Body of pancreas (tissue), 4 donors: ENCODE measurements around the gene PACRG. TPM values are rescaled to one million over a fixed set of nuclear protein-coding genes. Genes with fewer than 3 reads are reported as not detected.

Source experiments
- ATAC-seq: fragments of 150-250 bp; one replicate; pipeline ENCODE4 v1.9.1; 2016
- DNase-seq, 4 donors: peaks; one replicate each; pipeline ENCODE4 v3.0.0-alpha.2; 2019
- H3K27ac ChIP-seq, 4 donors: fragments of 200-600 bp; sonication (generic); 1 replicate in 3 of 4; 2 replicates in 1 of 4; pipeline versions ENCODE4 v1.5.1 to v1.6.1; 2016 to 2019; ENCODE audit warnings: mild to moderate bottlenecking in 1 of 4, mixed read lengths in 1 of 4, moderate library complexity in 1 of 4
- H3K27me3 ChIP-seq, 2 donors: fragments of 200-600 bp; sonication (generic); one replicate each; pipeline ENCODE4 v1.6.0; 2016; ENCODE audit warnings: mild to moderate bottlenecking in 1 of 2
- H3K36me3 ChIP-seq, 2 donors: fragments of 200-600 bp; sonication (generic); replicated peaks in 1 of 2; 2 replicates each; pipeline ENCODE4 v1.5.1; 2016; ENCODE audit warnings: low read depth in 2 of 2; ENCODE audit not compliant: insufficient read depth in 1 of 2
- H3K4me1 ChIP-seq: fragments of 200-600 bp; sonication (generic); one replicate; pipeline ENCODE4 v1.6.0; 2016
- H3K4me3 ChIP-seq, 2 donors: fragments of 200-600 bp; sonication (generic); 1 replicate in 1 of 2; 2 replicates in 1 of 2; pipeline ENCODE4 v1.5.1; 2016 to 2019
- H3K9me3 ChIP-seq, 3 donors: fragments of 200-600 bp; sonication (generic); 1 replicate in 2 of 3; 2 replicates in 1 of 3; pipeline ENCODE4 v1.5.1; 2016
- CTCF ChIP-seq, 7 experiments: fragments of 450-650 bp in 4 of 7; fragments of 200-600 bp in 3 of 7; sonication (generic) in 3 of 7; IDR thresholded peaks; one replicate each; pipeline ENCODE4 v1.5.1; 2016 to 2019; ENCODE audit warnings: antibody characterized with exemption in 7 of 7
- POLR2A ChIP-seq, 3 donors: fragments of 450-650 bp; IDR thresholded peaks; one replicate each; pipeline ENCODE4 v1.6.1; 2016; ENCODE audit warnings: antibody characterized with exemption in 3 of 3, mild to moderate bottlenecking in 2 of 3
- WGBS, 2 donors: methylation state at CpG; one replicate each; pipeline ENCODE4 v1.1.5; 2017; 5-methylcytosine and 5-hydroxymethylcytosine counted together
- intact Hi-C: fragments of 100-400 bp; cut with DNase I; formaldehyde crosslinking; loops from one replicate; pipeline ENCODE4 v1.15.1; 2023
- total RNA-seq, 2 donors: library from RNA; depleted of rRNA; stranded (reverse); fragments of >200 nt; gene quantifications; one replicate each; pipeline ENCODE4 v1.1.0, GENCODE V29; 2016

PACRG gene
- total RNA-seq, 2 donors from 2014 or later: 7.8 to 10.9 TPM

- no peak for DNase-seq
- intact Hi-C loops: no loop called here
- H3K27me3 ChIP-seq: no peaks in the 10 kb centered on the region
- TF ChIP-seq POLR2A (IDR thresholded peaks at IDR 0.05): no peak
- TF ChIP-seq CTCF (IDR thresholded peaks at IDR 0.05): no peak
- H3K4me1 ChIP-seq: no peaks in the 10 kb centered on the region
- H3K9me3 ChIP-seq: no peaks in the 10 kb centered on the region
- no peaks in the 10 kb centered on the region for H3K36me3 ChIP-seq
- ATAC-seq: no peak
- H3K27ac ChIP-seq: no peak overlapping the region
- no peak overlapping the region for H3K4me3 ChIP-seq
- 84 to 87% methylated on average over 9 of the region's 9 CpGs for WGBS, 2 donors
Observed at GRCh38 chr6:163348789-163349680, 621.3 kb downstream of the PACRG start.

- H3K4me1 ChIP-seq: no peaks in the 10 kb centered on the region
- 91 to 98% methylated on average over 7 to 8 of the region's 8 CpGs for WGBS, 2 donors
- TF ChIP-seq CTCF (IDR thresholded peaks at IDR 0.05) (no peak), POLR2A (IDR thresholded peaks at IDR 0.05) (no peak)
- H3K27ac ChIP-seq: no peak overlapping the region
- no peaks in the 10 kb centered on the region for H3K9me3 ChIP-seq
- H3K4me3 ChIP-seq: no peak overlapping the region
- no peaks in the 10 kb centered on the region for H3K36me3 ChIP-seq
- intact Hi-C loops: no loop called here
- no peak for ATAC-seq
- H3K27me3 ChIP-seq: no peaks in the 10 kb centered on the region
- DNase-seq: no peak
Observed at GRCh38 chr6:163349696-163350095, 621.9 kb downstream of the PACRG start.

- no peaks in the 10 kb centered on the region for H3K27me3 ChIP-seq
- H3K27ac ChIP-seq: no peak overlapping the region
- no peak for DNase-seq
- no peak for TF ChIP-seq CTCF (IDR thresholded peaks at IDR 0.05)
- TF ChIP-seq POLR2A (IDR thresholded peaks at IDR 0.05): no peak
- H3K4me3 ChIP-seq: no peak overlapping the region
- no peaks in the 10 kb centered on the region for H3K36me3 ChIP-seq
- no peak for ATAC-seq
- no peaks in the 10 kb centered on the region for H3K4me1 ChIP-seq
- intact Hi-C loops: no loop called here
- H3K9me3 ChIP-seq: no peaks in the 10 kb centered on the region
- WGBS, 2 donors: 61 to 67% methylated on average over 6 of the region's 6 CpGs
Observed at GRCh38 chr6:163351013-163351412, 623.2 kb downstream of the PACRG start.

- Histone ChIP-seq H3K36me3 (no peaks in the 10 kb centered on the region), H3K27ac (no peak overlapping the region), H3K4me3 (no peak overlapping the region), H3K27me3 (no peaks in the 10 kb centered on the region), H3K4me1 (no peaks in the 10 kb centered on the region), H3K9me3 (no peaks in the 10 kb centered on the region)
- intact Hi-C loops: no loop called here
- TF ChIP-seq POLR2A (IDR thresholded peaks at IDR 0.05) (no peak), CTCF (IDR thresholded peaks at IDR 0.05) (no peak)
- DNase-seq: no peak
- WGBS, 2 donors: 82% methylated on average over 16 of the region's 16 CpGs
- no peak for ATAC-seq
Observed at GRCh38 chr6:163352011-163352685, 624.4 kb downstream of the PACRG start.
